Motor neuron (in vitro differentiated cells): ENCODE data around the gene RBM38. TPM values are rescaled to one million over a fixed set of nuclear protein-coding genes. Genes with fewer than 3 reads are reported as not detected.
A peak's percentile ranks its signal among the peaks of the same experiment; 100 is the strongest.

Source experiments
- ATAC-seq, 8 experiments: fragments of 200-7000 bp; cut with Tn5 transposase; replicated peaks in 6 of 8; 2 replicates each; pipeline ENCODE4 v1.8.0; 2021; ENCODE audit warnings: mild to moderate bottlenecking in 8 of 8, moderate library complexity in 8 of 8
- H3K27ac ChIP-seq, 2 donors: fragments of 250-450 bp; sonication (Bioruptor Pico); 2 replicates each; pipeline ENCODE4 v1.9.0; 2021; ENCODE audit warnings: antibody characterized with exemption in 2 of 2, mild to moderate bottlenecking in 2 of 2, moderate library complexity in 1 of 2
- H3K4me1 ChIP-seq, 2 donors: fragments of 250-450 bp; sonication (Bioruptor Pico); replicated peaks in 1 of 2; 2 replicates each; pipeline ENCODE4 v1.6.1; 2021; ENCODE audit warnings: antibody characterized with exemption in 2 of 2, mild to moderate bottlenecking in 2 of 2, moderate library complexity in 1 of 2
- H3K4me3 ChIP-seq, 5 donors: fragments of 250-450 bp; sonication (Bioruptor Pico); 2 replicates each; pipeline ENCODE4 v1.9.0; 2021; ENCODE audit warnings: antibody characterized with exemption in 5 of 5, mild to moderate bottlenecking in 5 of 5, moderate library complexity in 4 of 5
- WGBS, 10 experiments: fragments of 450-650 bp; shearing (Covaris generic); methylation state at CpG; one replicate each; pipeline ENCODE4 v1.0.0; 2022; 5-methylcytosine and 5-hydroxymethylcytosine counted together
- in situ Hi-C, 9 experiments: fragments of 400-800 bp; cut with MboI; loops; one replicate each; pipeline ENCODE4 v1.15.0; 2021; ENCODE audit warnings: low sequenced_read_pairs in 9 of 9, low pct_unique_long_range_greater_than_20kb in 2 of 9; ENCODE audit not compliant: unreplicated experiment in 9 of 9
- total RNA-seq, 8 experiments: library from RNA; unstranded; fragments of 300-600 nt; gene quantifications; 2 replicates each; pipeline versions ENCODE4 v1.2.3 to v1.2.4, GENCODE V29; 2022

RBM38 gene
- total RNA-seq, 8 experiments from 2014 or later: 1.2 to 24.3 (median 9.6) TPM

GRCh38 chr20:57396212-57396983, 5.2 kb downstream of the RBM38 start:
- in situ Hi-C loops: loop anchor here in 3 of 9 experiments (25.0 kb wide), 2 partner anchors 91 to 816 kb away; no protein-coding TSS in a partner anchor
- ATAC-seq: no peak
- H3K27ac ChIP-seq: no peak overlapping the region
- 69 to 100% (median 93%) methylated on average over 1 to 8 of the region's 16 CpGs; no CpG with 5 or more reads in 3 of the 10 experiments for WGBS, 10 experiments
- peaks cover 30 to 57% of the 10 kb centered on the region in 2 donors for H3K4me1 ChIP-seq
- H3K4me3 ChIP-seq: no peak overlapping the region

GRCh38 chr20:57396984-57397692, 5.9 kb downstream of the RBM38 start:
- peak in 5 of 8 experiments; percentile 25 to 65 (median 36) for ATAC-seq
- peaks cover 29 to 56% of the 10 kb centered on the region in 2 donors for H3K4me1 ChIP-seq
- in situ Hi-C loops: loop anchor here in 3 of 9 experiments (25.0 kb wide), 2 partner anchors 90 to 815 kb away; no protein-coding TSS in a partner anchor
- no peak overlapping the region for H3K27ac ChIP-seq
- no peak overlapping the region for H3K4me3 ChIP-seq
- 73 to 100% (median 87%) methylated on average over 1 to 5 of the region's 16 CpGs; no CpG with 5 or more reads in 4 of the 10 experiments for WGBS, 10 experiments

DNA sequence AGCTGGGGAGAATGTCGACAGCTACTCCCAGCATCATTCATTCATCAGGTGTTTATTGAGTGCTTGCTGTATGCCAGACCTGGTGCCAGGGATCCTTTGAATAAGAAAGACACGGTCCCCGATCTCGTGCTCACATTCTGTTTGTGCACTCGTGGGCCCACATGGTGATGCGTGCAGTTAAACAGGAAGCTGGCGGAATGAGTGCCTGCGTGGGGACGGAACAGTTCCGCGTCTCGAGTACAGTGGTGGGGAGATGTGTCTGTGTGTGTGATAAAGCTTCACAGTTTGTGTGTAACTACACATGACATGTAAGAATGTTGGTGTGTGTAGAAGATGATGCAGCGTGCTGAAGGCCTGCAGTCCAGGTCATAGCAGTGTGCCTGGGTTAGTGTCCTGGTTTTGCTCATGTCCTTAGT, 6.5 kb downstream of the RBM38 start:
- 73 to 100% (median 88%) methylated on average over 1 to 11 of the region's 13 CpGs; no CpG with 5 or more reads in 2 of the 10 experiments for WGBS, 10 experiments
- Histone ChIP-seq H3K4me1 (peaks cover 23 to 51% of the 10 kb centered on the region in 2 donors), H3K4me3 (no peak overlapping the region), H3K27ac (no peak overlapping the region)
- in situ Hi-C loops: loop anchor here in 3 of 9 experiments (25.0 kb wide), 2 partner anchors 90 to 815 kb away; no protein-coding TSS in a partner anchor
- no peak for ATAC-seq

DNA sequence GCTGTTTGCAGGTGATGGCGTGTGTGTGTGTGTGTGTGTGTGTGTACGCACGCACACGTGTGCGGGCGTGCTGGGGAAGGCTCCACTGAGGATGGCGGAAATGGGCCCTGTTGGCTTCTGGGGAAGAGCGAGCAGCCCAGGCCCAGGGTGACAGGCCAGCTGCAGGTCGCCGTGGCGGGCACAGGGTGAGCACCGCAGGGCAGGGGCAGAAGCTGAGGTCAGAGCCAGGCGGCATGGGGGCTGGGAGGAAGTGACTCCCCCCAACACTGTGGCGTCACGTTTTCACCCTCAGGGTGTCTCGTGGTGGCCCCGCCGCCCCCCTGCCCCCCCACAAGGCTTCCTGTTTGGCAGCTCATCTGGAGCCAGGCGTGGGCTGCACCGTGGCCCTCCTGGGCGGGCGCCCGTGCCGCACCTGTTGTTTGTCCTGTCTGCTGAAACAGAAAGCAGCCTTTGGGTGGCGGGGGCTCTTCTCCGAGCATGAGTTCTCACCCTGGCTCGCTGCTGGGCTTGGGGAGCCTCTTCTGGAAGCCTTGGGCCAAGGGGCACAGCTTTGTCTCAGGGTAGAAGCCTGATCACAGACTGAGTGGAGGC, 7.1 kb downstream of the RBM38 start:
- in situ Hi-C loops: loop anchor here in 3 of 9 experiments (25.0 kb wide), 2 partner anchors 89 to 814 kb away; no protein-coding TSS in a partner anchor
- H3K4me1 ChIP-seq: peaks cover 17 to 45% of the 10 kb centered on the region in 2 donors
- no peak overlapping the region for H3K27ac ChIP-seq
- no peak overlapping the region for H3K4me3 ChIP-seq
- no peak for ATAC-seq
- WGBS, 10 experiments: 67 to 100% (median 100%) methylated on average over 1 to 6 of the region's 27 CpGs; no CpG with 5 or more reads in 5 of the 10 experiments

DNA sequence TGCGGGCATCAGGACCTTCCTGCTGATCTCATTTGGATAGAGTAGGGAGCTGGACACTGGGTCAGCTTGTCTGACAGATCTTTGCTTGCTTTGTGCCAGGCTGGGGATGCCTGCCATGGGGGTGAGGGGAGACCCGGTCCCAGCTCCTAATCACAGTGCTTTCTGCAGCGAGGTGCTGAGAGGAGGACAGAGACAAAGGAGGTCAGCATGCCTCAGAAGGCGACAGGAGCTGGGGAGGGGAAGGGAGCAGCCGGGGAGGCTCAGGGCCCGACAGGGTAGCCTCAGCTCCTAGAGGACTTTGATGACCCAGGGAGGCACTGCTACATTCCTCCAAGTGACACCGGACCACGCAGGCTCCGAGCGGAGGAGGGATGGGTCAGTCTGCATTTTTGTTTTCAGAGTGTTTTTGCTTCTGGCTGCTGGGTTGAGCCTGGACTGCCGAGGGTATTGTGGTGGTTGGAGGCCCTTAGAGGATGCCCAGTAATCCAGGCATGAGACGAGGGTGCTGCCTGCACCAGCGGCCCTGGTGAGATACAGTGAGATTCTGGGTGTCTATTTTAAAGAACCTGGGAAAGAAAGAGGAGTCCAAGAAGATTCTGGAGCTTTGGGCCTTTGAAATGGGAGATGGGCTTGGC, 7.8 kb downstream of the RBM38 start:
- in situ Hi-C loops: loop anchor here in 3 of 9 experiments (25.0 kb wide), 2 partner anchors 88 to 813 kb away; no protein-coding TSS in a partner anchor
- Histone ChIP-seq H3K4me1 (peaks cover 10 to 38% of the 10 kb centered on the region in 2 donors), H3K27ac (no peak overlapping the region), H3K4me3 (no peak overlapping the region)
- WGBS, 10 experiments: 20 to 100% (median 100%) methylated on average over 1 to 4 of the region's 13 CpGs; no CpG with 5 or more reads in 5 of the 10 experiments
- peak in 2 of 8 experiments; percentile 7 to 14 for ATAC-seq

DNA sequence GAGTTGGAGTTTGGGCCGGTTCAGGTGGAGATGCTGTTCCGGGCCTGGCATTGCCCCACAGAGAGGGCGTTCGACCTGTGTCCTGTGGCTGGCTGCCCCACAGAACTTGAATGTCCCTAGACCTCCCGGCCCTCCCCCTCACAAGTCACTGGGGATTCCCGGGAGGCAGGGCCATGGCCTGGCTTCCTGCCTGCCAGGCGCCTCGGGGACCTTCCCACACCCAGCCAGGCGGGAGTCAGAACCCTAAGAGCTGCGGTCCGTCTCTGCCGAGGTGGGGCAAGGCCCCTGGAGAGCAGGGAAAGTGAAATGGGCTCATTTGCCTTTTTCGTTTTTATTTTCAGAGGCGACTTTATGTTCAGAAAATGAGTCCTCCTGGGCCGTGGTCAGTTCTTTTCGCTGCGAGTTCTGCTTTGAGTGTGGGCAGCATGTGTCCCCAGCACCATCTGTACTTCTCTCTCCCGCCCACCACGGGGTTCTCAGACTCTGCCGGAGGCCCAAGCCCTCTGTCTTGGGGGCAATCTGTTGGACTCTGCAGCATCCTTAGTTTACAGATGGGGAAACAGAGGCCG, 8.5 kb downstream of the RBM38 start:
- Histone ChIP-seq H3K27ac (no peak overlapping the region), H3K4me1 (peaks cover 10 to 31% of the 10 kb centered on the region in 2 donors), H3K4me3 (no peak overlapping the region)
- WGBS, 10 experiments: 60 to 100% (median 81%) methylated on average over 2 to 8 of the region's 21 CpGs; no CpG with 5 or more reads in 2 of the 10 experiments
- in situ Hi-C loops: loop anchor here in 3 of 9 experiments (25.0 kb wide), 2 partner anchors 88 to 813 kb away; no protein-coding TSS in a partner anchor
- peak in 2 of 8 experiments; percentile 53 to 60 for ATAC-seq

DNA sequence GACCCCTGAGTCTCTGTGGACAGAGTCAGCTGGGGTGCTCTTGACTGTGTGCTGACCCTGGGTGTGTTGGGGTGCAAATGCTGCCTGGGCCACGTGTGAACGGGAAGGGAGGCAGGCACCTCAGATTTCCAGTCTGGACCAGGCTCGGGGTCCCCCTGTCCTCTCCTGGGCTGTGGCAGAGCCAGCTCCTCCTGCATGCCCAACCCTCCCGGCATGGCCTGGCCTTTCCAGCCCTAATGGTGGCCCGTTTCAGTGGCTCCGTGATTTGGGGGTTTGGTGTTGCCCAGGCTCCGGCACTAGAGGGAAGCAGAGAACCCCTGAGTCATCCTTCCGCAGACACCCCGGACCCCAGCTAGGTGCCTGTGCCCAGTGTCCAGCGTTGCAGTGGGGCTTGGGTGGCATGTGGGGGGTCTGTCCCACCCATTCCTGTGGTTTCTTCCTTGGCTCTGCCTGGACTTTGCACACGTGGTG, 9.1 kb downstream of the RBM38 start:
- H3K4me3 ChIP-seq: no peak overlapping the region

GRCh38 chr20:57400821-57401564, 9.8 kb downstream of the RBM38 start:
- WGBS, 10 experiments: 70 to 100% (median 94%) methylated on average over 1 to 6 of the region's 21 CpGs; no CpG with 5 or more reads in 4 of the 10 experiments
- Histone ChIP-seq H3K27ac (no peak overlapping the region), H3K4me3 (no peak overlapping the region), H3K4me1 (peaks cover 9 to 19% of the 10 kb centered on the region in 2 donors)
- in situ Hi-C loops: no loop called here
- no peak for ATAC-seq

More for the DNA sequence above, 9.1 kb downstream of the RBM38 start:
- 80 to 100% (median 100%) methylated on average over 1 of the region's 11 CpGs; no CpG with 5 or more reads in 7 of the 10 experiments for WGBS, 10 experiments
- Histone ChIP-seq H3K27ac (no peak overlapping the region), H3K4me1 (peaks cover 10 to 27% of the 10 kb centered on the region in 2 donors)
- in situ Hi-C loops: no loop called here
- no peak for ATAC-seq

DNA sequence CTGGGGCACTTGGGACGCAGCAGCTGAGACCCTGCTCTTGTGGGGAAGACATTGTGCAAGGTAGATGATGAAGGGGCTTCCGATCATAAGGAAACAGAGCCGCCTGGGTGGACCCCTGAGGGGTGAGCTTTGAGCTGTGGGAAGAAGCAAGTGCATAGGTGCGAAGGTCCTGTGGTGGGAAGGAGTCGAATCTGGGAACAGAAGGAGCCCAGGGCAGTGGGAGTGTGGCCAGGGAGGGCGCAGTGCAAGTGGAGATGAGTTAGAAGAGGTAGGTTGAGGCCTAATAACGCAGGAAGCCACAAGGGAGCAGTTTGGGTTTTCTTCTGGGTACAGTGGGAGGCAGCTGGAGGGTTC, 10.3 kb downstream of the RBM38 start:
- 78 to 100% (median 80%) methylated on average over 1 to 4 of the region's 7 CpGs; no CpG with 5 or more reads in 5 of the 10 experiments for WGBS, 10 experiments
- H3K4me1 ChIP-seq: peaks cover 7 to 18% of the 10 kb centered on the region in 2 donors

GRCh38 chr20:57402206-57403125, 11.3 kb downstream of the RBM38 start:
- in situ Hi-C loops: no loop called here
- WGBS, 10 experiments: 94 to 100% (median 98%) methylated on average over 1 to 9 of the region's 32 CpGs; no CpG with 5 or more reads in 3 of the 10 experiments
- H3K27ac ChIP-seq: no peak overlapping the region
- H3K4me1 ChIP-seq: peaks cover 7 to 12% of the 10 kb centered on the region in 2 donors
- no peak overlapping the region for H3K4me3 ChIP-seq
- no peak for ATAC-seq

More for the DNA sequence above, 10.3 kb downstream of the RBM38 start:
- Histone ChIP-seq H3K4me3 (no peak overlapping the region), H3K27ac (no peak overlapping the region)
- no peak for ATAC-seq
- in situ Hi-C loops: no loop called here
